ENCODE measurements around the gene ZNF689.
A peak's percentile ranks its signal among the peaks of the same experiment; 100 is the strongest.

Gene ZNF689

GRCh38 chr16:30559690-30560089 lies 50.5 kb downstream of the ZNF689 start:
- DNase-seq = no peak

- DNase-seq = no peak
Measured at GRCh38 chr16:30558789-30559377, 51.3 kb downstream of the ZNF689 start.

GRCh38 chr16:30557957-30558788 lies 52.0 kb downstream of the ZNF689 start, which contains the start of gene ZNF764:
TSS of gene ZNF764 (minus strand) at chr16:30558374. CDS start at chr16:30558182, 192 bp downstream.
- DNase-seq = peak; percentile 95

GRCh38 chr16:30557707-30557956 lies 52.6 kb downstream of the ZNF689 start:
- DNase-seq = no peak

GRCh38 chr16:30556125-30556473 lies 54.1 kb downstream of the ZNF689 start:
- no peak for DNase-seq

GRCh38 chr16:30555315-30556124 lies 54.7 kb downstream of the ZNF689 start:
- no peak for DNase-seq

- no peak for DNase-seq
Measured at GRCh38 chr16:30554557-30555314, 55.5 kb downstream of the ZNF689 start.

GRCh38 chr16:30553393-30553899 lies 56.7 kb downstream of the ZNF689 start:
- DNase-seq = no peak

GRCh38 chr16:30552956-30553355 lies 57.2 kb downstream of the ZNF689 start:
- no peak for DNase-seq

Measured in activated naive CD4-positive, alpha-beta T cell treated with anti-CD3 and anti-CD28 coated beads, Interleukin-2, amount 50 U/mL, for 16 hours (primary cell).